Measurements from ENCODE around the gene SLC49A3. TPM values are rescaled to one million over a fixed set of nuclear protein-coding genes. Genes with fewer than 3 reads are reported as not detected.

The SLC49A3 gene
- total and polyA plus RNA-seq, 10 of the 15 experiments (the other 5 are each of a cell fraction or from before 2014, with no cell fraction given), result 0.09 to 0.85 (median 0.18) TPM; not detected in 4

- no peaks in the 10 kb centered on the region for H3K4me1 ChIP-seq (ENCODE audit: control insufficient read depth, insufficient read depth, low read length)
- H3K27me3 ChIP-seq (replicated peaks in 1 of 2; ENCODE audit: control insufficient read depth in 2 of 2, insufficient read depth in 2 of 2, low read length in 1 of 2), result no peaks in the 10 kb centered on the region
- DNase-seq (ENCODE audit: low read depth, low spot score) (no peak), ATAC-seq (no peak), FAIRE-seq (no peak)
- in situ Hi-C loops (cut with MboI), result no loop called here
- no peak overlapping the region for H3K9ac ChIP-seq (ENCODE audit: control insufficient read depth, insufficient read depth, low read length)
- H3K9me3 ChIP-seq (replicated peaks; ENCODE audit: control insufficient read depth, insufficient read depth, low read length), result no peaks in the 10 kb centered on the region; the same call in 2 of the 3 replicates
- TF ChIP-seq TBL1XR1 (IDR thresholded peaks at IDR 0.05; ENCODE audit: low read depth, low read length) (no peak), CHD4 (IDR thresholded peaks at IDR 0.05) (no peak), HDAC2 (IDR thresholded peaks at IDR 0.05) (no peak), NR2F1 (conservative IDR thresholded peaks at IDR 0.05) (no peak), MTA2 (IDR thresholded peaks at IDR 0.05; ENCODE audit: low read depth) (no peak), SIN3A (IDR thresholded peaks at IDR 0.05; ENCODE audit: low read depth, low read length) (no peak), ATF7 (IDR thresholded peaks at IDR 0.05; ENCODE audit: low read depth) (no peak), TCF3 (IDR thresholded peaks at IDR 0.05; ENCODE audit: borderline replicate concordance, insufficient read depth, low read depth, low read length) (no peak), IRF4 (IDR thresholded peaks at IDR 0.05; ENCODE audit: low read depth, low read length) (no peak), NR2C2 (IDR thresholded peaks at IDR 0.05; ENCODE audit: borderline replicate concordance, control insufficient read depth, insufficient read length, low read depth) (no peak), ZNF384 (IDR thresholded peaks at IDR 0.05; ENCODE audit: borderline replicate concordance, low read depth, low read length) (no peak), POLR2AphosphoS2 (IDR thresholded peaks at IDR 0.05; ENCODE audit: low read depth, low read length) (no peak)
- TF ChIP-seq, protein P1, sequence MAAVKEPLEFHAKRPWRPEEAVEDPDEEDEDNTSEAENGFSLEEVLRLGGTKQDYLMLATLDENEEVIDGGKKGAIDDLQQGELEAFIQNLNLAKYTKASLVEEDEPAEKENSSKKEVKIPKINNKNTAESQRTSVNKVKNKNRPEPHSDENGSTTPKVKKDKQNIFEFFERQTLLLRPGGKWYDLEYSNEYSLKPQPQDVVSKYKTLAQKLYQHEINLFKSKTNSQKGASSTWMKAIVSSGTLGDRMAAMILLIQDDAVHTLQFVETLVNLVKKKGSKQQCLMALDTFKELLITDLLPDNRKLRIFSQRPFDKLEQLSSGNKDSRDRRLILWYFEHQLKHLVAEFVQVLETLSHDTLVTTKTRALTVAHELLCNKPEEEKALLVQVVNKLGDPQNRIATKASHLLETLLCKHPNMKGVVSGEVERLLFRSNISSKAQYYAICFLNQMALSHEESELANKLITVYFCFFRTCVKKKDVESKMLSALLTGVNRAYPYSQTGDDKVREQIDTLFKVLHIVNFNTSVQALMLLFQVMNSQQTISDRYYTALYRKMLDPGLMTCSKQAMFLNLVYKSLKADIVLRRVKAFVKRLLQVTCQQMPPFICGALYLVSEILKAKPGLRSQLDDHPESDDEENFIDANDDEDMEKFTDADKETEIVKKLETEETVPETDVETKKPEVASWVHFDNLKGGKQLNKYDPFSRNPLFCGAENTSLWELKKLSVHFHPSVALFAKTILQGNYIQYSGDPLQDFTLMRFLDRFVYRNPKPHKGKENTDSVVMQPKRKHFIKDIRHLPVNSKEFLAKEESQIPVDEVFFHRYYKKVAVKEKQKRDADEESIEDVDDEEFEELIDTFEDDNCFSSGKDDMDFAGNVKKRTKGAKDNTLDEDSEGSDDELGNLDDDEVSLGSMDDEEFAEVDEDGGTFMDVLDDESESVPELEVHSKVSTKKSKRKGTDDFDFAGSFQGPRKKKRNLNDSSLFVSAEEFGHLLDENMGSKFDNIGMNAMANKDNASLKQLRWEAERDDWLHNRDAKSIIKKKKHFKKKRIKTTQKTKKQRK (IDR thresholded peaks at IDR 0.05; ENCODE audit: low read depth, low read length), result no peak
- TF ChIP-seq, protein P2, sequence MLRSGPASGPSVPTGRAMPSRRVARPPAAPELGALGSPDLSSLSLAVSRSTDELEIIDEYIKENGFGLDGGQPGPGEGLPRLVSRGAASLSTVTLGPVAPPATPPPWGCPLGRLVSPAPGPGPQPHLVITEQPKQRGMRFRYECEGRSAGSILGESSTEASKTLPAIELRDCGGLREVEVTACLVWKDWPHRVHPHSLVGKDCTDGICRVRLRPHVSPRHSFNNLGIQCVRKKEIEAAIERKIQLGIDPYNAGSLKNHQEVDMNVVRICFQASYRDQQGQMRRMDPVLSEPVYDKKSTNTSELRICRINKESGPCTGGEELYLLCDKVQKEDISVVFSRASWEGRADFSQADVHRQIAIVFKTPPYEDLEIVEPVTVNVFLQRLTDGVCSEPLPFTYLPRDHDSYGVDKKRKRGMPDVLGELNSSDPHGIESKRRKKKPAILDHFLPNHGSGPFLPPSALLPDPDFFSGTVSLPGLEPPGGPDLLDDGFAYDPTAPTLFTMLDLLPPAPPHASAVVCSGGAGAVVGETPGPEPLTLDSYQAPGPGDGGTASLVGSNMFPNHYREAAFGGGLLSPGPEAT (IDR thresholded peaks at IDR 0.05; ENCODE audit: low read depth), result no peak
- no peak overlapping the region for H3K4me2 ChIP-seq (ENCODE audit: control insufficient read depth, insufficient read depth)
- H3K27ac ChIP-seq (ENCODE audit: control insufficient read depth, insufficient read depth), result no peak overlapping the region
- no peaks in the 10 kb centered on the region for H4K20me1 ChIP-seq (ENCODE audit: control insufficient read depth, insufficient read depth)
- CTCF ChIA-PET, result no interaction called here
- intact Hi-C loops (cut with micrococcal nuclease; ENCODE audit: unreplicated experiment), result no loop called here
- SMC1A ChIA-PET (ENCODE audit: uncharacterized antibody, unreplicated experiment), result no interaction called here
- RAD21 ChIA-PET (ENCODE audit: unreplicated experiment), result no interaction called here
- H2AFZ ChIP-seq (ENCODE audit: control insufficient read depth, low read depth, low read length), result no peak overlapping the region
- 51% methylated on average over 10 of the region's 10 CpGs for WGBS (ENCODE audit: insufficient coverage, insufficient replicate concordance, low lambda C conversion rate, missing lambda C conversion rate)
- H3K79me2 ChIP-seq (ENCODE audit: control insufficient read depth, insufficient read depth, low read length), result peaks cover 3% of the 10 kb centered on the region
- H3K36me3 ChIP-seq (ENCODE audit: control insufficient read depth in 2 of 2, insufficient read depth in 2 of 2, low read length in 1 of 2), result no peaks in the 10 kb centered on the region
- BruUV-seq (replicated peaks), result no TSS peak
- H3K4me3 ChIP-seq, result no peak overlapping the region
- POLR2A ChIA-PET, result no interaction called here
Observed at GRCh38 chr4:660401-660800, 28.6 kb downstream of the SLC49A3 start.

Measured in GM12878 (cell line).